ENCODE data around the gene OBSCN. TPM values are rescaled to one million over a fixed set of nuclear protein-coding genes. Genes with fewer than 3 reads are reported as not detected.

Gene OBSCN
- total RNA-seq, 1 donor from 2014 or later = 17.5 TPM

GRCh38 chr1:228308085-228308601 lies 100.3 kb downstream of the OBSCN start:
- Histone ChIP-seq H3K4me1 (ENCODE audit: insufficient read depth, low read length) (no peaks in the 10 kb centered on the region), H4K20me1 (ENCODE audit: insufficient read depth, low read length) (no peaks in the 10 kb centered on the region), H3K4me2 (ENCODE audit: low read length) (no peak overlapping the region), H2AFZ (ENCODE audit: low read depth, low read length) (no peak overlapping the region), H3K9me3 (ENCODE audit: insufficient read depth, low read depth, low read length) (peaks cover 16% of the 10 kb centered on the region), H3K27ac (ENCODE audit: low read depth, low read length) (no peak overlapping the region), H3K79me2 (ENCODE audit: insufficient read depth, low read length) (no peaks in the 10 kb centered on the region), H3K36me3 (ENCODE audit: insufficient read depth, low read length) (no peaks in the 10 kb centered on the region), H3K9ac (ENCODE audit: low read length) (no peak overlapping the region), H3K27me3 (ENCODE audit: insufficient read depth, low read length) (no peaks in the 10 kb centered on the region), H3K4me3 (ENCODE audit: insufficient read depth, low read depth, low read length) (no peak overlapping the region)
- Mint-ChIP-seq H3K9me3 (ENCODE audit: unreplicated experiment) (peaks cover 21% of the 10 kb centered on the region), H3K4me1 (ENCODE audit: low read depth, unreplicated experiment) (no peaks in the 10 kb centered on the region), H3K27ac (ENCODE audit: unreplicated experiment) (no peak overlapping the region), H3K4me3 (ENCODE audit: unreplicated experiment) (no peak overlapping the region), H3K36me3 (ENCODE audit: low read depth, unreplicated experiment) (peaks cover 26% of the 10 kb centered on the region), H3K27me3 (ENCODE audit: low read depth, unreplicated experiment) (peaks cover 9% of the 10 kb centered on the region)
- TF ChIP-seq CTCF (IDR thresholded peaks at IDR 0.05; ENCODE audit: insufficient read depth, low read depth, low read length) (no peak), EZH2 (IDR thresholded peaks at IDR 0.05; ENCODE audit: insufficient read depth, low read length) (no peak)
- FAIRE-seq (no peak), DNase-seq (ENCODE audit: low read depth) (no peak)

GRCh38 chr1:228308628-228309325 lies 100.9 kb downstream of the OBSCN start:
- Histone ChIP-seq H2AFZ (ENCODE audit: low read depth, low read length) (no peak overlapping the region), H3K9ac (ENCODE audit: low read length) (no peak overlapping the region), H3K9me3 (ENCODE audit: insufficient read depth, low read depth, low read length) (peaks cover 12% of the 10 kb centered on the region), H3K27me3 (ENCODE audit: insufficient read depth, low read length) (no peaks in the 10 kb centered on the region), H3K79me2 (ENCODE audit: insufficient read depth, low read length) (no peaks in the 10 kb centered on the region), H3K4me3 (ENCODE audit: insufficient read depth, low read depth, low read length) (no peak overlapping the region), H3K27ac (ENCODE audit: low read depth, low read length) (no peak overlapping the region), H3K4me1 (ENCODE audit: insufficient read depth, low read length) (no peaks in the 10 kb centered on the region), H3K4me2 (ENCODE audit: low read length) (no peak overlapping the region), H3K36me3 (ENCODE audit: insufficient read depth, low read length) (no peaks in the 10 kb centered on the region), H4K20me1 (ENCODE audit: insufficient read depth, low read length) (no peaks in the 10 kb centered on the region)
- no peaks in the 10 kb centered on the region for H3K4me1 Mint-ChIP-seq (ENCODE audit: low read depth, unreplicated experiment)
- peaks cover 17% of the 10 kb centered on the region for H3K9me3 Mint-ChIP-seq (ENCODE audit: unreplicated experiment)
- peaks cover 9% of the 10 kb centered on the region for H3K27me3 Mint-ChIP-seq (ENCODE audit: low read depth, unreplicated experiment)
- peaks cover 19% of the 10 kb centered on the region for H3K36me3 Mint-ChIP-seq (ENCODE audit: low read depth, unreplicated experiment)
- DNase-seq (ENCODE audit: low read depth) (no peak), FAIRE-seq (no peak)
- no peak overlapping the region for H3K4me3 Mint-ChIP-seq (ENCODE audit: unreplicated experiment)
- no peak overlapping the region for H3K27ac Mint-ChIP-seq (ENCODE audit: unreplicated experiment)
- TF ChIP-seq EZH2 (IDR thresholded peaks at IDR 0.05; ENCODE audit: insufficient read depth, low read length) (no peak), CTCF (IDR thresholded peaks at IDR 0.05; ENCODE audit: insufficient read depth, low read depth, low read length) (no peak)
